Mesothelial cell of epicardium (in vitro differentiated cells): ENCODE results near the gene TNS1. TPM values are rescaled to one million over a fixed set of nuclear protein-coding genes. Genes with fewer than 3 reads are reported as not detected.
A peak's percentile ranks its signal among the peaks of the same experiment; 100 is the strongest.

ENCODE experiments used
- DNase-seq, 2 experiments: peaks; one replicate each; pipeline ENCODE4 v3.0.0; 2021; ENCODE audit warnings: low spot score in 2 of 2; ENCODE audit not compliant: unreplicated experiment in 2 of 2
- H3K27ac Mint-ChIP-seq: 2 replicates; pipeline ENCODE4 v1.8.0; 2021; ENCODE audit warnings: mixed read lengths
- H3K27me3 Mint-ChIP-seq: 2 replicates; pipeline ENCODE4 v1.8.0; 2021; ENCODE audit warnings: low read depth, mixed read lengths
- H3K36me3 Mint-ChIP-seq: 2 replicates; pipeline ENCODE4 v1.8.0; 2021; ENCODE audit warnings: mixed read lengths
- H3K4me1 Mint-ChIP-seq: 2 replicates; pipeline ENCODE4 v1.8.0; 2021; ENCODE audit warnings: mixed read lengths
- H3K4me3 Mint-ChIP-seq: 2 replicates; pipeline ENCODE4 v1.8.0; 2021; ENCODE audit warnings: mild to moderate bottlenecking, moderate library complexity, mixed read lengths
- H3K9me3 Mint-ChIP-seq: 2 replicates; pipeline ENCODE4 v1.8.0; 2021; ENCODE audit warnings: mixed read lengths
- total RNA-seq: library from RNA; stranded (reverse); gene quantifications from 3 replicates; pipeline ENCODE4 v1.2.1, GENCODE V29; 2021
- TF ChIP-seq, protein P1 (sequence below): fragments of 200-600 bp; sonication (generic); IDR thresholded peaks from one replicate; pipeline ENCODE4 v1.5.0; 2021; ENCODE audit warnings: antibody characterized with exemption; ENCODE audit not compliant: unreplicated experiment

TNS1 gene
- total RNA-seq, 1 donor from 2014 or later = 130 TPM

DNA sequence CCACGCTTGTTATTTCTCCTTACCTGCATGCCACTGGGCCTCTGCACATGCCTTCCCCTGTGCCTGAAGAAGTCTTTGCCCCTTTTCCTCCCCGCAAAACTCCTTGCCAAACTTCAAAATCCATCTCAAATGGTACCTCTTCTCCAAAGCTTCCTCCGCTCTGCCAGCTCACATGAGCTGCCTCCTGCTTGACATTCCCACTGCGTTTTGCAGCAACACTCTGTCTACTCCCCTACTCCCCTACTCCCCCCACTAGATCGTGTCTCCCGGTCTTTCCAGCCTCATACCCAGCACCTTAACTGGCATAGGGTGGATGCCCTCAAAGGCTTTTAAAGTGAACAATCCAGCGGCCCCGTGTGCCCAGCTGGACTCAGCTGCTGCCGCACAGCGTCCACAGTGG, 65.8 kb downstream of the TNS1 start:
- H3K4me3 Mint-ChIP-seq = no peak overlapping the region
- peak overlapping the region; percentile 88 for H3K27ac Mint-ChIP-seq
- TF ChIP-seq, protein P1, sequence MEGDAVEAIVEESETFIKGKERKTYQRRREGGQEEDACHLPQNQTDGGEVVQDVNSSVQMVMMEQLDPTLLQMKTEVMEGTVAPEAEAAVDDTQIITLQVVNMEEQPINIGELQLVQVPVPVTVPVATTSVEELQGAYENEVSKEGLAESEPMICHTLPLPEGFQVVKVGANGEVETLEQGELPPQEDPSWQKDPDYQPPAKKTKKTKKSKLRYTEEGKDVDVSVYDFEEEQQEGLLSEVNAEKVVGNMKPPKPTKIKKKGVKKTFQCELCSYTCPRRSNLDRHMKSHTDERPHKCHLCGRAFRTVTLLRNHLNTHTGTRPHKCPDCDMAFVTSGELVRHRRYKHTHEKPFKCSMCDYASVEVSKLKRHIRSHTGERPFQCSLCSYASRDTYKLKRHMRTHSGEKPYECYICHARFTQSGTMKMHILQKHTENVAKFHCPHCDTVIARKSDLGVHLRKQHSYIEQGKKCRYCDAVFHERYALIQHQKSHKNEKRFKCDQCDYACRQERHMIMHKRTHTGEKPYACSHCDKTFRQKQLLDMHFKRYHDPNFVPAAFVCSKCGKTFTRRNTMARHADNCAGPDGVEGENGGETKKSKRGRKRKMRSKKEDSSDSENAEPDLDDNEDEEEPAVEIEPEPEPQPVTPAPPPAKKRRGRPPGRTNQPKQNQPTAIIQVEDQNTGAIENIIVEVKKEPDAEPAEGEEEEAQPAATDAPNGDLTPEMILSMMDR = no peak
- no peaks in the 10 kb centered on the region for H3K27me3 Mint-ChIP-seq
- no peaks in the 10 kb centered on the region for H3K9me3 Mint-ChIP-seq
- peaks cover 76% of the 10 kb centered on the region for H3K4me1 Mint-ChIP-seq
- H3K36me3 Mint-ChIP-seq = no peaks in the 10 kb centered on the region
- DNase-seq = no peak

DNA sequence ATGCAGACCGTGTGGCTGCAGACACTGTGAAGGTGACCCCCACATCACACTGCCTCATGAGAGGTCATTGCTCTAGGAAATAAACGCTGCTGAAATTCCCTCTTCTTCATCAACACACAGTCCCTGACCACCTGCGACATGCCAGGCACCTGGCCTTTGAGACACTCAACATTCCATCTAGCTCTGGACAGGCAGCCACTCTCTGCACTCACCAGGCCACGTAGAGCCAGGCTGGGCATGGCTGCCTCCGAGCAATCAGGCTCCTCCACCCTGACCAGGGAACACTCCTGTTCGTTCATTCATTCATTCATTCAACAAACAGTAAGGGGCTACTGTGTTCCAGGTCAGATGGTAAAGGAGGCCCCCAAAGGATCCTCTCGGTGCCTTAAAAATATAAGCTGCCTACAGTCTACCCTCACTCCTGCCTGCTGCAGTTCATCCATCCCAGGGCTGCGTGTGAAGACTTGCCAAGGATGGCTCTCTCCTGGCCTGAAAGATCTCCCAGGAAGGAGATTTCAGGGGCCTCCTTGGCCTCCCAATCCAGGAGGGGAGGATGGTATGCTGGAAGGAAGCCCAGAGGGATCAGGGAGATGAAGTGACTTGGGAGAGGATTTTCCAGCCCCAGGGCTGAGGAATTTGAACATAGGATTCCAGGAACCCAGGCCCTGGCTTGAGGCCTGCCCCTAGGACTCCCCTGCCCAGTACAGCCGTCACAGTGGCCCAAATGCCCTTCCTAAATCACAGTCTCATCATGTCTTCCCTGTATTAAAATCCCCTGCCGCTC, 66.7 kb downstream of the TNS1 start:
- H3K4me1 Mint-ChIP-seq = peaks cover 75% of the 10 kb centered on the region
- no peak for DNase-seq
- peak overlapping the region; percentile 88 for H3K27ac Mint-ChIP-seq
- no peaks in the 10 kb centered on the region for H3K27me3 Mint-ChIP-seq
- H3K4me3 Mint-ChIP-seq = no peak overlapping the region
- no peaks in the 10 kb centered on the region for H3K36me3 Mint-ChIP-seq
- TF ChIP-seq, protein P1 = no peak
- no peaks in the 10 kb centered on the region for H3K9me3 Mint-ChIP-seq

GRCh38 chr2:217935235-217935879, 67.4 kb downstream of the TNS1 start:
- peaks cover 77% of the 10 kb centered on the region for H3K4me1 Mint-ChIP-seq
- no peaks in the 10 kb centered on the region for H3K27me3 Mint-ChIP-seq
- no peaks in the 10 kb centered on the region for H3K9me3 Mint-ChIP-seq
- no peak for DNase-seq
- no peaks in the 10 kb centered on the region for H3K36me3 Mint-ChIP-seq
- TF ChIP-seq, protein P1 = no peak
- peak overlapping the region; percentile 88 for H3K27ac Mint-ChIP-seq
- no peak overlapping the region for H3K4me3 Mint-ChIP-seq

DNA sequence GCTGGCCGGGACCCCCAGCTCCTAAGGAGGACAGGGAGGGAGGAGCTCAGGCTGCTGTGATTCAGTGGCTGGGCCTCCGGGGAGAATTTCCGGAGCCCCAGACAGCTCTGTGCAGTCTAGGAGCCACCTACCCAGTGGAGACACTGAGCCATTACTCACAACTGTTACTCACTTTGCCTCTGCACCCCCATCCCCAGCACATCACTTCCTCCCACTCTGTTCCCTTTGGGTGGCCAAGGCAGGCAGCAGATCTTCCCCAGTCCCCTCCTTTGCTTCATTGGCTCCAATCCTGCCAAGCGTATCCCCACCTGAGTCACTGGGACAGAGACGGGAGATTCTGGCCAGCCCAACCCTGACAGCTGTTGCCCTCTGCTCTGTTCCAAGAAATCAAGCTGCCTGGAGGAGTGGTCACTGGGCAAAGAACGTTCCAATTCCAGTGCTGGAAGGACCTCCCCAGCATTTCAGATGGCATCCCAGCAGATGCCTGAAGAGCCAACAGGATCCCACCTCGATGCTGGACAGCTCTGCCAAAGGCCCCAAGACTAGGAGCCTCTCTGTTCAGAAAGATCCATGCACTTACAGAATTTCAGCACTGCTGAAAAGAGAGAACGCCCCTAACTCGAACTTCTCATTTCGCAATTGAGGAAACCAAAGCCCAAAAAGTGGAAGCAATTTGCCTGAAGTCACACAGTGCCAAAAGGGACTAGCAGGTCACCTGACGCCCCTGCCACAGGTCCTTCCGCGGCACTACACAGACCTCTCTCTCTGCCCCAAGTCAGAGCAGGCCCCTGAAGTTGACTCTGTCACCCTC, 68.3 kb downstream of the TNS1 start:
- no peaks in the 10 kb centered on the region for H3K27me3 Mint-ChIP-seq
- no peak overlapping the region for H3K4me3 Mint-ChIP-seq

DNA sequence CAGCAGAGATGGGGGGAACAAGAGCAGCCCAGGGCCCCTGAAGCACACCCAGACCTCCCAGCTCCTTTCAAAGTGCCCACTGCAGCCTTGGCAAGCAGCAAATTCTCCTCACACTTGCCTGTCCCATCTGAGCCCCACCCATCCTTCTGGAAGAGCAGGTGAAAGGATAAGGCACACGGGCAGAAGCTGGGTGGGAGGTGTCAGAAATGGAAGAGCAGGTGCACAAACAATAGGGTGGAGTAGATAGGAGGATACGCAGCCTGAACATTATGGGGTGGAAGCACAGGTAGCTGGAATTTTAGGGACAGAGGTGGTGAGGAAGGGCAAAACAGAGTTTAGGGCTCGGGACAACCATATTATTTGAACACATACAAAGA, 69.2 kb downstream of the TNS1 start:
- H3K27ac Mint-ChIP-seq = peak overlapping the region; percentile 85
- no peak overlapping the region for H3K4me3 Mint-ChIP-seq
- no peaks in the 10 kb centered on the region for H3K36me3 Mint-ChIP-seq
- H3K27me3 Mint-ChIP-seq = no peaks in the 10 kb centered on the region
- DNase-seq = no peak
- H3K9me3 Mint-ChIP-seq = no peaks in the 10 kb centered on the region
- H3K4me1 Mint-ChIP-seq = peaks cover 91% of the 10 kb centered on the region
- TF ChIP-seq, protein P1 = no peak

More for the DNA sequence above, 68.3 kb downstream of the TNS1 start:
- H3K27ac Mint-ChIP-seq = peak overlapping the region; percentile 85
- TF ChIP-seq, protein P1 = no peak
- H3K4me1 Mint-ChIP-seq = peaks cover 83% of the 10 kb centered on the region
- no peaks in the 10 kb centered on the region for H3K36me3 Mint-ChIP-seq
- H3K9me3 Mint-ChIP-seq = no peaks in the 10 kb centered on the region
- DNase-seq = no peak
